Osteocyte (in vitro differentiated cells): ENCODE measurements around the gene WDR35. TPM values are rescaled to one million over a fixed set of nuclear protein-coding genes. Genes with fewer than 3 reads are reported as not detected.
A peak's percentile ranks its signal among the peaks of the same experiment; 100 is the strongest.

Experiments used
- DNase-seq: peaks from one replicate; pipeline ENCODE4 v3.0.0; 2021; ENCODE audit warnings: mixed read lengths; ENCODE audit not compliant: unreplicated experiment; ENCODE audit errors: extremely low spot score
- H3K27ac Mint-ChIP-seq: one replicate; pipeline ENCODE4 v1.8.0; 2021; ENCODE audit warnings: mild to moderate bottlenecking, mixed read lengths; ENCODE audit not compliant: unreplicated experiment
- H3K27me3 Mint-ChIP-seq: one replicate; pipeline ENCODE4 v1.8.0; 2021; ENCODE audit warnings: mixed read lengths; ENCODE audit not compliant: unreplicated experiment
- H3K36me3 Mint-ChIP-seq: one replicate; pipeline ENCODE4 v1.8.0; 2021; ENCODE audit warnings: mixed read lengths; ENCODE audit not compliant: unreplicated experiment
- H3K4me1 Mint-ChIP-seq: one replicate; pipeline ENCODE4 v1.8.0; 2021; ENCODE audit warnings: mixed read lengths; ENCODE audit not compliant: unreplicated experiment
- H3K4me3 Mint-ChIP-seq: one replicate; pipeline ENCODE4 v1.8.0; 2021; ENCODE audit warnings: mild to moderate bottlenecking, moderate library complexity, mixed read lengths; ENCODE audit not compliant: unreplicated experiment
- H3K9me3 Mint-ChIP-seq: one replicate; pipeline ENCODE4 v1.8.0; 2021; ENCODE audit warnings: mixed read lengths; ENCODE audit not compliant: unreplicated experiment
- CTCF ChIP-seq: fragments of 200-600 bp; sonication (generic); IDR thresholded peaks from 2 replicates; pipeline ENCODE4 v1.5.0; 2021; ENCODE audit warnings: antibody characterized with exemption, mild to moderate bottlenecking, moderate library complexity
- total RNA-seq: library from RNA; stranded (reverse); gene quantifications from 2 replicates; pipeline ENCODE4 v1.2.1, GENCODE V29; 2021

Gene WDR35
- total RNA-seq, 1 donor from 2014 or later: 11.0 TPM

DNA sequence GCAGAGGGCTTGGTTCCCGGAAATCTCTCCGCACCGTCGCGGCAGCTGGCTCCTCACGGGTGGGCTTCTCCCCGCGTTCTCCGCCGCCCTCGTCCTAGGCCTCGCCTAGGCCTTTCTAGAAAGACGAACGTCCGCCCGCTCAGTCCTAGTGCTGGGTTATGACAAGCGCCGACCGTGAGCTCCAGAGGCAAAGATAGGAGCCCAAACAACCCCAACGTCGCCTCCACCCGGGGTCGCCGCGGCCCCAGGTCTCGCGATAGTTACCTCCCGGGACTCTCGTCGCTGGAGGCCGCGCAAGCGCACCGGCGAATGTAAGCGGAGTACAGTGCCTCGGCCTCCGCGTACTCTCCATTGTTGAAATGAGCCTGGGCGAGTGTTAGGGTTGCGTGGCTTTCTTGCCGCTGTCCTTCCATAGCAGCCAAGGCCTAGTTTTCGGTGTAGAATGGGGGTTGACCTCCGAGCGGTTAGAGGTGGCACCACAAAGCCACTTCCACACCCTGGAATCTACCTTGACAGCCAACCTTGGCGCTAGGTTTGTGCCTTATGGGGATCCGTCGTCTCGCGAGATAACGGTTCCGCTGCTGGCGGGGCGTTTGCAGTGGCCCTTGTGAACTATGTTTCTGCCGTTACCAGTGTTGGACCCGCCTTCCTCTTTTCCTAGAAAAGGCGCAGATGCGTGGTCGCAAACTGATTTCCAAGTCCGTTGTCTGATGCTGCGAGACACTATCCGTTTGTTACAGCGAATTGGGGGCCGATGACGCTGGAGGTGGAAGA lies 88.3 kb downstream of the WDR35 start, which contains the start of gene TTC32:
TTC32 (minus strand) TSS at position 542 of the 774 bp plus-strand sequence; CDS start at position 413, 129 bp downstream.
- H3K4me1 Mint-ChIP-seq: peaks cover 42% of the 10 kb centered on the region
- H3K27me3 Mint-ChIP-seq: no peaks in the 10 kb centered on the region
- DNase-seq: peak; percentile 98
- peak within 1 kb of the TSS; percentile 100 for H3K27ac Mint-ChIP-seq
- H3K36me3 Mint-ChIP-seq: peaks cover 4% of the 10 kb centered on the region
- no peaks in the 10 kb centered on the region for H3K9me3 Mint-ChIP-seq
- no peak for TF ChIP-seq CTCF
- H3K4me3 Mint-ChIP-seq: peak within 1 kb of the TSS; percentile 95

- no peak for TF ChIP-seq CTCF
- peaks cover 4% of the 10 kb centered on the region for H3K36me3 Mint-ChIP-seq
- H3K9me3 Mint-ChIP-seq: no peaks in the 10 kb centered on the region
- peak overlapping the region; percentile 95 for H3K4me3 Mint-ChIP-seq
- H3K27ac Mint-ChIP-seq: peak overlapping the region; percentile 100
- no peak for DNase-seq
- H3K27me3 Mint-ChIP-seq: no peaks in the 10 kb centered on the region
- H3K4me1 Mint-ChIP-seq: peaks cover 45% of the 10 kb centered on the region
These were observed 88.9 kb downstream of the WDR35 start for GRCh38 chr2:19900931-19901441.

- Mint-ChIP-seq H3K27ac (peak overlapping the region; percentile 100), H3K9me3 (no peaks in the 10 kb centered on the region), H3K36me3 (peaks cover 4% of the 10 kb centered on the region), H3K4me1 (peaks cover 52% of the 10 kb centered on the region), H3K27me3 (no peaks in the 10 kb centered on the region), H3K4me3 (peak overlapping the region; percentile 95)
- DNase-seq: no peak
- no peak for TF ChIP-seq CTCF
These were observed 89.6 kb downstream of the WDR35 start for GRCh38 chr2:19899985-19900930.

DNA sequence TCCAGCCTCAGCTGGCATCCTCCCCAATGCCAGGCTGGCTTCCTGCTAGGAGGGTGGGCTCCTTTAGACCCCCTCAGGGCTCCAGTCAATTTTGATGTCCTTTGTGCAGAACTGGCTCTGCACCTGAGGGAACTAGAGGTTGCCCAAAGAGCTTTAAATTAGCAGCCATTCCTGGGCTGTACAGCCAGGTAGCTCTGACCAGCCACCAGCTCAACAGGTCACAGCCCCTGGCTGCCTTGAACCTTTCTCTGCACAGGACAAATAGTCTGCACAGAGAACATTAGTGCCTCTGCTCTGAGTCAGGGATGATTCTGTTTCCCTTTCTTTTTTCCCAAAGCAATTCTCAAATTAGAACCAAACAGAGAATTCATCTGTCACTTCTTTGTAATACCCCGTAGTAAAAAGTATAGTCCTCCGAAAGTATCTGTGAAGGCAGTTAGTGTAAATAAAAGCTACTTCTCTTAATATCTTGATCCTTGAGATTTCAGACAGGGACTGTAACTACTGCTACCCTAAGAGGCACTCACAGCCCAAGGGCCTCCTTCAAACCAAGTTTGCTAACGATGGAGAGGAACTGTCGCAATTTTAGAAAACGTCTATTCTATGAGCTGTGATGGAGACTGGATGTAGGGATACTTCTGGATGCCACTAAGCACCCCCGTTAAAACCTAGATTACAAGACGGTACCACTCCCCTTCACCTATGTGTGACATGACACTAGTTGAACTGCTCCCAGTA lies 91.1 kb downstream of the WDR35 start:
- H3K36me3 Mint-ChIP-seq: peaks cover 4% of the 10 kb centered on the region
- peaks cover 52% of the 10 kb centered on the region for H3K4me1 Mint-ChIP-seq
- no peak overlapping the region for H3K4me3 Mint-ChIP-seq
- no peak for DNase-seq
- no peak overlapping the region for H3K27ac Mint-ChIP-seq
- no peaks in the 10 kb centered on the region for H3K27me3 Mint-ChIP-seq
- TF ChIP-seq CTCF: no peak
- no peaks in the 10 kb centered on the region for H3K9me3 Mint-ChIP-seq
